Stimulated activated CD8-positive, alpha-beta memory T cell treated with anti-CD3 and anti-CD28 coated beads, Interleukin-12 subunit alpha, Interleukin-12 subunit beta, amount 100 ng/mL, for 4 hours (primary cell): Measurements from ENCODE around the gene EPS8.

Experiments
- DNase-seq: peaks from one replicate; pipeline ENCODE4 v3.0.0-alpha.2; 2020; ENCODE audit warnings: low read depth

Gene EPS8

DNA sequence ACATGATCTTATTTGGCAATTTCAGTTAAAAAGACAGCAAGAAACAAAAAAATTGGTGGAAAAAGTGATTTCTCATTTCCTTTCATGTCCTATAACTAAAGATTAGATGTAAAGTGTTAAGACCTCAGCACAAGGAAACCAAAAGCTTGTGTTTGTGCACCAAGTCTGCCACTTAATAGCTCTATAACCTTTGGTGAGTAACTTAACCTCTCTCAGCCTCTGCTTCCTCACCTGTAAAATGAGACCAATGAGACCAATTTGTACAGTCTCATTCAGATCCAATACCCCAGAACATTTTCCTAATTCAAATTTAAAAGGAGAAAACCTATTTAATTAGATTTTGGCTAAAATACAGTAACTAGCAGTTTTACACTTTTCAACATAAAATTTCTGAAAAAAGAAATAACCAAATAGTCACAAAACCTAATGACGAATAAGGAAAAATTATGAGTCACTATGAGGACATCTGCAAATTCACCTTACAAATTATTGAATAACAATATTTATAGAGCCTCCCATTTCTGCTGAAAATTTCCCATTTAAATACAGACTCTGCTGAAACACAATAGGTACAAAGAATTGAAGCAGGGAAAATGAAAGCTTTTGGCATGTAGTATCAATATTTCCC, 71.1 kb downstream of the EPS8 start:
- DNase-seq = no peak

DNA sequence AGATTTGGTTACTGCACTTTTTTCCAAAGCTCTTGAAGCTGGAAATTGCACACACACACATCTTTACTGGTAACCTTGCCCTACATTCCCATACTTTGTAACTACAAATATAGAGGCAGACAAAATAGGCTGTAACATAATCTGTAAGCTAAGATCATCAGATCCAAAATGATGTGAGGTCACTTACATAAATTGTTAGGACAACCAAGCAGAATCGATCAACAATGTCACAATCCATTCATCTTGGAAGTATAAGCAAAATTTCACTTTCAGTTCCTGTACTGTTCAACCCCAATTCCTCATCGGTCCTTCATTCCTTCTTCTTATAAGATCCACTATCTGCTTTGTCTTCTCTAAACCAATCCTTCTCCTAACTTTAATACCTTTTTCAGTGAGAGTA, 72.6 kb downstream of the EPS8 start:
- DNase-seq = no peak

DNA sequence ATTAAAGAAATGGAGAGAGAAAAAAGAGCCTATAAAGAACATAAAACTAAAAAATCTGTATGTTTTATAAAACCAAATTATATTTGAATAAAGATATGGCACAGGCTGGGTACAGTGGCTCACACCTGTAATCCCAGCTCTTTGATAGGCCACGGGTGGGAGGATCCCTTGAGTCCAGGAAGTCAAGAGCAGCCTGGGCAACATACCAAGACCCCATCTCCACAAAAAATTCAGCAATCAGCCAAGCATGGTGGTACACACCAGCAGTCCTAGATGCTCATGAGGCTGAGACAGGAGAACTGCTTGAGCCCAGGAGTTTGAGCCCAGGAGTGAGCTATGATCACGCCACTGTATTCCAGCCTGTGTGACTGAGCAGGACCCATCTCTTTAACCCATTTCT, 74.9 kb downstream of the EPS8 start:
- DNase-seq = no peak

DNA sequence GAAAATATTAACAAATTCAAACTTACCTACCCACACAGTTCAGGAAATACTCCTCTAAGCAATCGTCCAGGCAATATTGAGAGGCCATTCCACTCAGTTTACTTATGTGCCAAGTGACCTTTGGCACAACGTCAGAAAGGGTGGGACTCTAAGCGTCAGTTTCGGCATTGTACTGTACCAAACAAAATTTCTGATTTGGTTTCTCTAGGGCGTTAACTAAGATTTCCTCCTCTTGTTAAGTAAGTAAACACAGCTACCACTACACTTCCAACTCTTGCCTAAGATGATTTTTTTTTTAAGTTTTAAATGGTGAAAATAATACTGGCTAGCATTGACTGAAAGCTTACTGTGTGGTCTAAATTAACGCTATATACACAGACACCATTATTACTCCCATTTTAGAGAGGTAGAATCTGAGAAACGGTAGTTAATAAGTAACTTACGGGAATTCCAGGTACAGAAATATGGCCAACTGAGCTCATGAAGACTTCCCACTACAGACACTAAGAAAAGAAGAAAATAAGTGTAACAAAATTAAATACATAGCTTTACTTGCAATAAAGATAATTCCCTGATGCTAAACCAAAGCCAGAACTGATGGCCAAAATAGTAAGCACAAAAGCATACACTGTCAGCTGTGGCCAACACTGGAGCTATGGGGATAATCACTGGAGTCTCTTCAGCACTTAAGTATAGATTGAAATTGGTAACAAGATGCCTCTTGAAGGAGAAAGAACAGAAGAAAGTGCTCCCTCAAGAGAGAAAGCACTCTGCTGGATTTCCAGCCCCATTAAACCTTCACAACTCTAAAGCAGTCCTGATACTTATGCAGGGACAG, 76.1 kb downstream of the EPS8 start:
- no peak for DNase-seq

DNA sequence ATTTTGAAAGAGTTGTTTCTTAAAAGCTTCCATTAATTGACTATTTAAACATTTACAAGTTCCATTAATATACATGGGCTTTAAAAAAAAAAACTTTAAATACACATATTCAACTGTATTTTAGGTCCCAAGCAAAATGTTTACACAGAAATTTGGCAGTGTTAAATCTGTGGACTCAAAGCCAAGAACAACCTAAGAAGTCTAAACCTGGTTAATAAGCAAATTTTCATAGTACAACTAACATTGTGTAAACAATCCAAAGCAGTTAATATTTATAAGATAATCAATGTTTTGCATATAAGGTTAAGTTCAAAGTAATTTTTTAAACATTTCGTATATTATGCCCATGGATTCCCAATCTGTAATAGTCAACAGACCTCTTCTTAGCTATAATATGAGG, 77.0 kb downstream of the EPS8 start:
- DNase-seq = no peak

DNA sequence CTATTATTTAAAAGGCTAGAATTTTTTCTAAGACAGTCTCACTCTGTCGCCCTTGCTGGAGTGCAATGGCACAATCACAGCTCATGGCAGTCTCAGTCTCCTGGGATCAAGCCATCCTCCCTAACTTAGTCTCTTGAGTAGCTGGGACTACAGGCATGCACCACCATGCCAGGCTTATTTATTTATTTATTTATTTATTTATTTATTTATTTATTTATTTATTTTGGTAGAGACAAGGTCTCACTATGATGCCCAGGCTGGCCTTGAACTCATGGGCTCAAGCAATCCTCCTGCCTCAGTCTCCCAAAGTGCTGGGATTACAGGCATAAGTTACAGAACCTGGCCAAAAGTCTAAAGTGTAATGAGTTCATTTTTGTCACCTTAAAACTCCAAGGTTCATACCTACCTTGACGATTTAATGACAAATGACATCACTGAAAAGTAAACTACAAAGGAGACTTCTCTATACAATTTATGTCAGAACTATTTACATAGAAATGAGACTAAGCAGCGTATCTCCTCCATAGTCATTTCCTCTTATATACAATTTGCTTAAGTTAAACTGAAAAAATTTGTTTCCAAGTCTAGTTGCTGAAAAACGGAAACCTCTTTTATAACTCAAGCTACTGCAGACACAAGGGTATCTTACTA, 78.2 kb downstream of the EPS8 start:
- no peak for DNase-seq

DNA sequence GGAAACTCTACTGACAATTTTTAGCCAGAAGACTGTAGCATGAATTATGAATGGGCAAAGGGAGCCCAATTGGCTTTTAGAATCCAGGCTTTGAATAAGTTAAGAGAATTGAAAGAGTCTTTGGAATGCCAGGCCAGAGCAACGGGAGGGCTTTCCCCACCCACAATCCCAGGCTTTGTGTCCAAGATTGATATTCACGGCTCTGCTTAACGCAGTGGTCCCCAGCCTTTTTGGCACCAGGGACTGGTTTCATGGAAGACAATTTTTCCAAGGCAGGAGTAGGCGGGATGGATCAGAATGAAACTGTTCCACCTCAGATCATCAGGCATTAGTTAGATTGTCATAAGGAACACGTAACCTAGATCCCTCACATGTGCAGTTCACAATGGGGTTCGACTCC, 79.6 kb downstream of the EPS8 start:
- DNase-seq = no peak

DNA sequence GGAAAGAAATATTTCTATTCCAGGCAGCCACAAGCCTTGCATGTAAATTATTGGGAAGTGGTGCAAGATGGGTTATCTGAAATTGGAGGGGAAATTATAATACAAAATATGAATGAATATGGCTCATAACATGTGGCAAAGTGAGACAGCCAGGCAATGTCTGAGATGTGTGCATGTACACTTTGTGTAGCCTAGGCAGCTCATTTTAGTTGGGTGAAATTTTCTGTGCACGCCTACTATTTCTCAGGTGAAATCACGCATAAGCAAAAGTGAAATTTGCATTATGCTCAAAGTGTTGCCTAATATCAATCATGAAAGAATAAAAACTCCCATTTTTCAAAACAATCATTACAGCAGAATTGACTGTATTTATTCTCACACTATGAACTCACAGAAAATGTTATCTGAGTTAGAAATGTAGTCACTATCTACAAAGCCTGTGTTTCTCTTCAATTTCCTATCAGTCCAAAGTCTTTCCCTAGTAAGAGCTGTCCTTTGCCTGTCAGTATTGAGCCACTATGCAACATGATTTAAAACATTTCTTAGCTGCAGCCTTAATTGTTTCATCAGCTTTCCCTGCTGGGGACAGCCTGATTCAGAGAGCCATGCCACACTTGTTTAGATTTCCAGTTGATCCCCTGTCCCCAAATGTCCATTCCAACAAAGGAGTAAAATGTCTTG, 80.7 kb downstream of the EPS8 start:
- DNase-seq = no peak

DNA sequence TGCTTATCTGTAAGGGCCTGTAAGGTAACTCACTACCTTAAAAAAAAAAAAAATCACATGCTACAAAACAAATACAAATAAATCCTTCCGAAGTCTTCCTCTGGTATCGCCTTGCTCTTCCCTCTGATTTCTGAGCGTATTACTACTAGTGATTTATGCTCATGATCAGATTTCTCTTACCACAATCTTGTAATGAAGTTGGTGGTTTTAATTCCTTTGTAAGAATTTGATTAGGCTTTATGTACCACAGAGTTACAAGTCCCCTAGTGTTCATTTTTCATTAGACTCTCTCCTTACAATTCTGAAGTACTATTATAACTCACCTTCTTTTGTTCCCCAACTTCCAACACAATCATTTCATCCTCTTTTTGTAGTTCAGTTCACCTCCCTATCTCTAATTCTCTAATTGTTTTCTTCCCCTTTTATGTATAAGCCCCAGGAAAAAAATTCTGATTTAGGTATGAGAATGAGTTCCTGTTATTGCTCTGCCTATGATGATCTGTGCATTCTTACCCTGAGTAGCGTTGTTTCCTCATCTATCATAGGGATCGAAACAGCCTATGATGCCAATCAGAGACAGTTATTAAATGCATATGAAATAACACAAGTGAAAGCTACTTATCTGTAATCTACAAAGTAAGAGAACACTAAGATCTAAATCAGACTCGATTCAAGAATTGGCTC, 81.5 kb downstream of the EPS8 start:
- DNase-seq = no peak

DNA sequence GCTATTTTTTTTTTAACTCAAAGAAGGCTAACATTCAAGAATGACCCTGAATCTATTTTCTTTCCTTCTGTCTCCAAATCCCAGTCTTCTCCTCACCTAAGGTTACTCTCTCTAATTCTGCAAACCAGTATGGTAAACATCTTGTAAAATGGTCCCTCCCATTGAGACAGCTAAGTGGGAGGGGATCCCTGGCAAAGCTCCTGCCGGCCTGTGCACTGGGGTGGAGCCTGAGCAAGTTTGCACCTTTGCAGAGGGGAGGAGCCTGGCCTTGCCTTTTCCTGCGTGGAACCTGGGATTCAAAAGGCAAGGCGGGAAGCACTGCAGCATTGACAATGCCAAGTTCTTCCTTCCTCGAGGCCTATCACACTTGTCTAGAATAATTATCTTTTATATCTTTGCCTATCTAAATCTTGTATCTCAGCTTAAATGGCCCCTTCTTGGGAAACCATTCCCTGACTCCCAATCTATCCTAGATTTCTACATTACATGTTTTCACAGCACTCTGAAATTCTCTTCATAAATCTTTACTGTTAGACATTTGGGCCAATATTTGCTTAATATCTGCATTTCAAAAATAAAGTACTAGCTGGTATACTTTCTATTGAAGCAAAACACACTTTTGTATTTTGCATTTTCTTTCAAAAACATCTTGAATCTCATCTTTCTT, 83.0 kb downstream of the EPS8 start:
- no peak for DNase-seq

DNA sequence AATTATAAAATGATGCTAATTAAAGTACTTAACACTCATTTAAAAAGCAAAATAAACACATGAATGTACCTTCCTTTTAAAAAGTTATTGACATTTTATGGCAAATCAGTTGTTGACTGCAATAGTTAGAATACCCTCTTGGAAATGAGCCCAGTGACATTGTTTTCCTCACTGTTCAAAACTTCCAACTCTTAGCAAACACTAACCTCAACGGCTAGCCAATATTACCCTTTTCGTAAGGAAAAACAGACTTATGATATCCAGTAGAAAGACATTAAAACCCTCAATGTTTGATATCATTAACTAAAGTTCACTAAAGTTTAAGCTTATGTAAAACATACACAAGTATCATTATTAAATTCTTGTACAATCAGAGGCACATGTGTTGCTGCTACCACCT, 83.6 kb downstream of the EPS8 start:
- no peak for DNase-seq

DNA sequence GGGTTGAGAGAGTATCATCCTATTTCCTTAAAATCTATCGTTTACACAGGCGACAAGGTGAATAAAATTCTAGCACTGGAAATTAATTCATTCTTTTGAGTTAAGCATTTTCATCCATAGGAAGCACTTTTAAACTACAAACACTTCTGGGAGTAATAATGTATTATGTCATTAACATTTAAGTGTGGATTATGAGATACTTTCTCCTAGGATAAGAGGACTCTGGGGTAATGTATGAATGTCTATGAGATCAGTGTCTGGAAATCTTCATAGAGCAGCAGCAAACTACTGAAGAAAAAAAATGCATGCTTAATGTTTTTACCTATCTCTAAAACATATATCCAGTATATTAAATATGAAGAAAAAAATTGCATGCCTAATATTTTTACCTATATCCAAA, 86.9 kb downstream of the EPS8 start:
- DNase-seq = no peak

DNA sequence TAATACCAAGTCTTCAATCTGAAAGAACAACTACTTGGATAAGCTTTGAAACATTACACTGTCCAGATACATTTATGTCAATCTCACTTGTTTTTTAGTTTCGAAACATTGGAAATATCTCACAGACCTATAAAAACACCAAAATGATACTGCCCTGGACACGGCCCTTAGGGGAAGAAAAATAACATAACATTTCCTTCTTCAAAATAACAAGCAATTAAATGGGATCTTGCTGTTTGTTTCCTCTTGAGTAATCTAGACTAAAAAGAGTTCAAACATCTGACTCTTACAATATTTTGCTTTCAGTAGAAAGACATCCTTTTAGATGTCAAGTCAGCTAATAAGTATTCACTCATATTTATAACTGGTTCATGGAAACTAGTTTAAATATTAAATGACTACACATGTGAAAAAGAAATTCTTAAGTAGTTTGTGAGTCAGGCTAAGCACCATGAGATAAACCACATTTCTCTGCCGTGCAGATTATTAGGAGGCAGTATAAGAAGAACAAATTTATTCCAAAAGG, 87.5 kb downstream of the EPS8 start:
- no peak for DNase-seq

DNA sequence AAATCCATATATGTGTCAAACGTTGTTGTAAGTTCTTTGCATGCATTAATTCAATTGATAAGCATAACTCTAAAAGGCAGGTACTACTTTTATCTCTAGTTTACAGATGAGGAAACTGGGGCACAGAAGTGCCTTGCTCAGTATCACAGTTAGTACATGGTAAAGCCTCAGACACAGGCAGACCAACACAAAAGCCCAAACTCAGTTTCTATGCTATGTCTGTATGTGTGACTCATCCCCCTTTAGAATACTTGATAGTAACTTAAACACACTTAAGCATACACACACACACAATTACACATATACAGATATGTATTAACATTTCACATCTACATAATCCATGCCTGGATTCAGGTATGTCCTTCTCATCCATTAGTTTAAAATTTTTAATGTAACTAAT, 88.0 kb downstream of the EPS8 start:
- DNase-seq = no peak

DNA sequence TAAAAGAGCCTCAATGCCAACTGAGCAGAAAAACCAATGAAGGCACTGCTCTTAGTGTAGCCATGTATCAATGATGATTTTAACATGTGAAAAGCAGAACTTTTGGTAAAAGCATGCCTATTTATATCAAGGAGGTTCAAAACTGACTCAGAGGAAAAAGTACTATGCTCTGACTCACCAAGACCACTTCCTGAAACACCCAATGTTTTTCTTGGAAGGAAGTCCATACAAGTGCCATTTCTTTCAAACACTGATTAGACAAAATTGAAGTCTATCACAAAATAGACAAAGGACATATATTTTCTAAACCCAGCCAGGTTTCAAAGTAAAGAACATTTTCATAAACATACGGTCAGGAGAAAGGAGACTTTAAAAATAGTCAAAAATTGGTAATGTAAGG, 88.6 kb downstream of the EPS8 start:
- no peak for DNase-seq

DNA sequence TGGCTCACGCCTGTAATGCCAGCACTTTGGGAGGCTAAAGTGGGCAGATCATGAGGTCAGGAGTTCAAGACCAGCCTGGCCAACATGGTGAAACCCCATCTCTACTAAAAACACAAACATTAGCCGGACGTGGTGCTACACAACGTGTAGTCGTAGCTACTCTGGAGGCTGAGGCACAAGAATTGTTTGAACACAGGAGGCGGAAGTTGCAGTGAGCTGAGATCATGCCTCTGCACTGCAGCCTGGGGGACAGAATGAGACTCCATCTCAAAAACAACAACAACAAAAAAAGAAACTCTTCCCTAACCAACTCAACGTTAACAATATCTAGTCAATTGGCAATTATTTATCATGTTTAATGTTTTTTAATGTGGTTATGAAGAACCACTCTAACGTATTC, 89.3 kb downstream of the EPS8 start:
- no peak for DNase-seq

DNA sequence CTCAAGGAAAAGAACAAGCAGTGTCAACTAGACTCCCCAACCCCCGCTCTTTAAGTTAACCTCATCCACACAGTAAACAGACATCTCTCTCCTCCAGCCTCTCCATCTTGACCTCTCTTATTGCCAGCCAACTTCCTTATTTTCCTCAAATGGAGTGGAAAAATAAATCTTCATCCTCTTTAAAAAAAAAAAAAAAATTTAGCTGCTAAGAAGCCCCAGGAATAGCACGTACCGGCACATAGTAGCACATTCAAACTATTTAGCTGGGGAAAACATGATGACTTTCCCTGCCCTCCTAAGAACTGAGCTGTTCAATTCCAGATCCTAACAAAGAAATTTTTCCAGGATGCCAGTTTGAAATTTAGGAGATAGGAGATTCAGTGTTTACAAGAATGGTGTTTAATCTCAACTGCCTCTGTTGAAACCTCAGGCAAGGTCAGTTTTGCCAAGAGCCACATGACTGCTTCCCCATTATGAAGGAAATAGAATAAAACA, 90.8 kb downstream of the EPS8 start:
- no peak for DNase-seq

DNA sequence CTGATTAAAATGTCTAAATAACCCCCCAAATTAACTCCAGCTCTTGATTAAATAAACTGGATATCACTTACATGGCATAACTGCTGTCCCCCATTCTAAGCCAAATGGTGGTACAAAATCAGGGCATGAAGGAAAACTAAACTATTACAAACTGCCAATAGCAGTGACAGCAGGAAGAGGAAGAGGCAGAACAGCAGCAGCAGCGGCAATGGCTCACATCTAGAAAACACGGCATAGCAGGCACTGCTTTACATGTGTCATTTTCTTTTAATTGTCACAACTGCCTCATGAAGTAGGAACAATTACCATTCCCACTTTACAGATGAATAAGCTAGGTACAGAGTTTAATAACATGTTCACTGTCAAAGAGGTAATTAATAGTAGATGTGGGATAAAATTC, 92.0 kb downstream of the EPS8 start:
- no peak for DNase-seq

DNA sequence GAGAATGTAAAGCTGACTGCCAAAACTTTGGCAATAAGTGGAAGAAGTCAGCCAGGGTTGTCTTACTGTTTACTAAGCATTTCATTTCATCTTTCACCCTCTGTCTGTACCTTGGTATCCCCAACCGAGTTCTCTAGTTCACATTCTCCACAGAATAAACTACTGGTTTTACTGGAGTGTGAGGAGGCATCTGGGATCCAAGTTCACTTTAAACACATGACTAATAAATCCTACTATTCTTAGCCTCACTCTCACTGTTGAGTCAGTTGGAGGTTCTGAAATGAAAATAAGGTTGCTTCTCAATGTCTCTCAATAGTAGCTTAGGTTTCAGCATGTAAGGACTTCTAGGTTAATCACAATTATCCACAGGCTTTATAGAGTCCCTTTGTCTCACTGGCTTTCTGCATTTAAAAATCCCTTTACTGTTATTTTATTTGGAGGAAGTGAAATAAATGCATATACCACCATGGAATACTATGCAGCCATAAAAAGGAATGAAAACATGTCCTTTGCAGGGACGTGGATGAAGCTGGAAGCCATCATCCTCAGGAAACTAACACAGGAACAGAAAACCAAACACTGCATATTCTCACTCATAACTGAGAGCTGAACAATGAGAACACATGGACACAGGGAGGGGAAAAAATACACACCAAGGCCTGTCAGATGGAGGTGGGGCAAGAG, 95.8 kb downstream of the EPS8 start:
- no peak for DNase-seq

DNA sequence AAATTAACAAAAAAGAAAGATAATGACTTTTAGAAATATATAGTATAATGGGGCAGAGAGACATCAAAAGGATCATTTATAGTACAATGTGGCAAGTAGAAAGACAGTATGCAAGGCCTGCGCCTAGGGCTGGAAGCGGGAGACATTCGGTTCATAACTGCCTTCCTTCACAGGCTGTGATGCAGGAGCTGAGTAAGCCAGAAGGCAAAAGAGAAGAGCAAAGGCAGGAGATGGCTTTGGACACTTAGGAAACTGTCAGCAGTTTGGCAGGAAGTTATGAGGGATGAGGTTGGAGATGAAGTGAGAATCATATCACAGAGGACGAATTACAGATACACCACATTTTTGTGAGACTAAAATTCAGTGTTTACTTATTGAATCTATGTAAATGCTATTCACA, 97.8 kb downstream of the EPS8 start:
- no peak for DNase-seq

DNA sequence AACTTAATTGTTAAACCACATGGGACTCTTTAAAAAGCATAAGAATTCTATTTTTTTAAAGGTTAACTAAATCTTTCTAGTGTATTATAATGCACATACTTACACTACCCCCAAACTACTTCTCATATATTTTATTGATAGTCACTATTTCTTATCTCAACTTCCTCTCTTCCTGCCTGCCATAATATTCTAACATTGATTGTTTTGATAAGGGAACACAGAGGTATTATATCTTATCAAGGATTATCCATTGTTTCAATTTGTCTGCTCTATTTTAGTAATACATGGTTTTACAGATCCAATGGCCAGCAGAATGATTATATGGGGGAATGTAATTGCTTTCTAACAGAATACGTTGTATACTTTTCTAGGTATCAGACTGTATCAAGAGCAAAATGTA, 98.9 kb downstream of the EPS8 start:
- no peak for DNase-seq
